Measurements from ENCODE around the gene CDKL5.
A peak's percentile ranks its signal among the peaks of the same experiment; 100 is the strongest.

The CDKL5 gene

GRCh38 chrX:18668071-18668835 lies 242.8 kb downstream of the CDKL5 start:
- no peak overlapping the region for H3K4me3 ChIP-seq (ENCODE audit: control insufficient read depth, low read depth, low read length)
- no peak for DNase-seq (ENCODE audit: low read depth)
- no peak for TF ChIP-seq CTCF (IDR thresholded peaks at IDR 0.05; ENCODE audit: control insufficient read depth, insufficient read depth, low read depth, low read length, missing control alignments)

DNA sequence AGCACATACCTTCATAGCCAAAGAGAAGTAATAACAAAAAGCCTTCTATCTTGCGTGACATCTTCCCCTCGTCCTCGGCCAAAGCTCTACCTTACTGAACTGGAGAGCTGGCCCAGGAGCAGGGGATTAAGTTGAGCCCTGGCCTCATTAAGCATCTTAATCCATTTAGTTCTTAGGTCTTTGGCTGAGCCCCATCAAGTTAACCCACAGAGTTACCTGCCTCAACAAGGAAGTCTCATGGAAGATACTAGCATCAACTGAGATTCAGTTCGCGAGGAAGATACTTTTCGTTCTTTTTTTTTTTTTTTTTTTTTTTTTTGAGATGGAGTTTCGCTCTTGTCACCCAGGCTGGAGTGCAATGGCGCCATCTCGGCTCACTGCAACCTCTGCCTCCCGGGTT lies 246.6 kb downstream of the CDKL5 start, which contains the start of gene RS1:
Gene RS1 (minus strand): TSS at position 101 of the 400 bp plus-strand sequence. CDS start 40 bp downstream, at position 61.
- DNase-seq (ENCODE audit: low read depth): no peak
- no peak for TF ChIP-seq CTCF (IDR thresholded peaks at IDR 0.05; ENCODE audit: control insufficient read depth, insufficient read depth, low read depth, low read length, missing control alignments)
- H3K4me3 ChIP-seq (ENCODE audit: control insufficient read depth, low read depth, low read length): no peak within 1 kb of the TSS

- no peak for DNase-seq (ENCODE audit: low read depth)
- no peak for TF ChIP-seq CTCF (IDR thresholded peaks at IDR 0.05; ENCODE audit: control insufficient read depth, insufficient read depth, low read depth, low read length, missing control alignments)
- peak overlapping the region; percentile 45 for H3K4me3 ChIP-seq (ENCODE audit: control insufficient read depth, low read depth, low read length)
Observed at GRCh38 chrX:18674417-18674787, 249.0 kb downstream of the CDKL5 start.

- H3K4me3 ChIP-seq (ENCODE audit: control insufficient read depth, low read depth, low read length): peak overlapping the region; percentile 59
- no peak for TF ChIP-seq CTCF (IDR thresholded peaks at IDR 0.05; ENCODE audit: control insufficient read depth, insufficient read depth, low read depth, low read length, missing control alignments)
- peak; percentile 11 for DNase-seq (ENCODE audit: low read depth)
Observed at GRCh38 chrX:18674788-18675735, 249.7 kb downstream of the CDKL5 start.

DNA sequence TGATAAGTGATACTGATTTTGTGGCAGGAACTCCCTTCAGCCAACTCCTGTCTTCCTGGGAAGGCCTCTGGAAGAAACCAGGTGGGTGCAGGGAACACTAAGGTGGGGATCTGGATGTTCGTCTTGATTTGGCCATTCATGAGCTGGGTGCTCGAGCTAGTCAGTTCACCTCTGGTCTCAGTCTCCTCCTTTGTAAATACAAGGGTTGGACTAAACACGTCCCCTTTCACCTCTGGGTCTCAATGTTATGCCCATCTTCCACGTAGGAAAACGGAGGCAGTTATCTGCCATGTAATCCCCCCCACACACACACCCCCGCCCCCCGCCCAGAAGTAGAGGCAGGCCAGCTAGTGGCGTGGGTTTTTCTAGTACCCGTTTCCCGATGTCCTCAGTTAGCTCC lies 250.6 kb downstream of the CDKL5 start:
- H3K4me3 ChIP-seq (ENCODE audit: control insufficient read depth, low read depth, low read length): no peak overlapping the region
- no peak for DNase-seq (ENCODE audit: low read depth)
- TF ChIP-seq CTCF (IDR thresholded peaks at IDR 0.05; ENCODE audit: control insufficient read depth, insufficient read depth, low read depth, low read length, missing control alignments): no peak

DNA sequence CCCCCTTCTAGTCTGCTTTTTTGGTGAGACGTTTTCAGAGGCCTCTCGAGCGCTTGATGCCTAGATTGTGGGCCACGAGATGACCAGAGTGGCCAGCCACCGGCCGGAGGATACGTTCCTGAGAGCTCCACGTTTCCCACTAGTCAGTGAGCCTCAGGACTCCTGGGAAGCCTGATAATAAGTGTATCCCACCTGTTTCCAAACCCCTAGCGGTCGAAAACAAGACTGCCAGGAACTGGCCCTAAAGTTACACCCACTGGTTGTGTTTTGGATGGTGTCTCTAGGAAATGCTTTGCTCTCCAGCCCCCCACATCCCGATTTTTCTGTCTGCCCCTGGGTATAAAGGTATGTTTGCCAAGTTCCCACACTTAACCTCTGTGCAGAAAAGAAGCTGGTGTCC lies 251.1 kb downstream of the CDKL5 start:
- TF ChIP-seq CTCF (IDR thresholded peaks at IDR 0.05; ENCODE audit: control insufficient read depth, insufficient read depth, low read depth, low read length, missing control alignments): peak; percentile 20
- no peak for DNase-seq (ENCODE audit: low read depth)
- no peak overlapping the region for H3K4me3 ChIP-seq (ENCODE audit: control insufficient read depth, low read depth, low read length)
